Stimulated activated CD8-positive, alpha-beta memory T cell treated with anti-CD3 and anti-CD28 coated beads, Interleukin-4, amount 100 ng/mL, for 48 hours (primary cell): ENCODE measurements around the gene MYO7B.

Experiments
- DNase-seq: peaks from one replicate; pipeline ENCODE4 v3.0.0-alpha.2; 2020

Gene MYO7B

GRCh38 chr2:127627740-127628571 lies 92.5 kb downstream of the MYO7B start:
- DNase-seq, result no peak

GRCh38 chr2:127628767-127629614 lies 93.5 kb downstream of the MYO7B start:
- no peak for DNase-seq

- DNase-seq, result no peak
These were observed 94.2 kb downstream of the MYO7B start for GRCh38 chr2:127629637-127630036.

GRCh38 chr2:127630096-127630863 lies 94.8 kb downstream of the MYO7B start:
- no peak for DNase-seq

GRCh38 chr2:127630864-127631540 lies 95.5 kb downstream of the MYO7B start:
- no peak for DNase-seq

- DNase-seq, result no peak
These were observed 96.1 kb downstream of the MYO7B start for GRCh38 chr2:127631541-127631996.

GRCh38 chr2:127631997-127632581 lies 96.6 kb downstream of the MYO7B start:
- DNase-seq, result no peak

GRCh38 chr2:127632592-127633489 lies 97.4 kb downstream of the MYO7B start:
- DNase-seq, result no peak

- no peak for DNase-seq
These were observed 98.1 kb downstream of the MYO7B start for GRCh38 chr2:127633556-127634065.

- no peak for DNase-seq
These were observed 98.7 kb downstream of the MYO7B start for GRCh38 chr2:127634066-127634617.

- no peak for DNase-seq
These were observed 99.3 kb downstream of the MYO7B start for GRCh38 chr2:127634626-127635379.

- no peak for DNase-seq
These were observed 100.1 kb downstream of the MYO7B start for GRCh38 chr2:127635380-127636237.

- DNase-seq, result no peak
These were observed 101.1 kb downstream of the MYO7B start for GRCh38 chr2:127636248-127637235.

- DNase-seq, result no peak
These were observed 101.8 kb downstream of the MYO7B start for GRCh38 chr2:127637236-127637630.

- no peak for DNase-seq
These were observed 102.3 kb downstream of the MYO7B start for GRCh38 chr2:127637725-127638252.

GRCh38 chr2:127638361-127639110 lies 103.1 kb downstream of the MYO7B start:
- no peak for DNase-seq
